Cardiac fibroblast (primary cell): ENCODE data around the gene OR4X2.

Experiments used
- DNase-seq, 2 donors: peaks; one replicate each; pipeline versions ENCODE4 v3.0.0 to v3.0.0-alpha.2; 2010; ENCODE audit warnings: low read depth in 2 of 2
- H3K4me3 ChIP-seq, 2 donors: replicated peaks in 1 of 2; 1 replicate in 1 of 2; 2 replicates in 1 of 2; pipeline ENCODE4 v1.5.1; 2011; ENCODE audit warnings: low read depth in 2 of 2, low read length in 2 of 2, mild to moderate bottlenecking in 2 of 2, moderate library complexity in 1 of 2
- CTCF ChIP-seq: IDR thresholded peaks from one replicate; pipeline ENCODE4 v1.5.1; 2011; ENCODE audit warnings: low read depth, mild to moderate bottlenecking, low read length, inconsistent platforms

OR4X2 gene

GRCh38 chr11:48242501-48242900 is 2.4 kb upstream of the OR4X2 start:
- DNase-seq = no peak
- no peak overlapping the region for H3K4me3 ChIP-seq
- no peak for TF ChIP-seq CTCF

- H3K4me3 ChIP-seq = no peak overlapping the region
- DNase-seq = no peak
- no peak for TF ChIP-seq CTCF
Observed at GRCh38 chr11:48248902-48249301, 4.0 kb downstream of the OR4X2 start.

GRCh38 chr11:48261600-48261999 is 16.7 kb downstream of the OR4X2 start:
- TF ChIP-seq CTCF = no peak
- no peak for DNase-seq

GRCh38 chr11:48263423-48263911 is 18.6 kb downstream of the OR4X2 start, which contains the start of gene OR4X1:
TSS of gene OR4X1 (plus strand) at chr11:48263861. CDS start at chr11:48263861, 0 bp downstream.
- H3K4me3 ChIP-seq = no peak within 1 kb of the TSS
- DNase-seq = no peak
- no peak for TF ChIP-seq CTCF

More at GRCh38 chr11:48261600-48261999, 16.7 kb downstream of the OR4X2 start:
- no peak overlapping the region for H3K4me3 ChIP-seq

- no peak for TF ChIP-seq CTCF
- no peak overlapping the region for H3K4me3 ChIP-seq
- no peak for DNase-seq
Observed at GRCh38 chr11:48270621-48271020, 25.7 kb downstream of the OR4X2 start.

GRCh38 chr11:48272606-48273005 is 27.7 kb downstream of the OR4X2 start:
- no peak for DNase-seq
- no peak for TF ChIP-seq CTCF
- no peak overlapping the region for H3K4me3 ChIP-seq
